Stimulated activated CD8-positive, alpha-beta memory T cell treated with anti-CD3 and anti-CD28 coated beads, Interleukin-12 subunit alpha, Interleukin-12 subunit beta, amount 100 ng/mL, for 24 hours (primary cell): ENCODE results near the gene ATP23.
A peak's percentile ranks its signal among the peaks of the same experiment; 100 is the strongest.

Source experiments
- DNase-seq: peaks from one replicate; pipeline ENCODE4 v3.0.0-alpha.2; 2020; ENCODE audit errors: extremely low read depth

The ATP23 gene

DNA sequence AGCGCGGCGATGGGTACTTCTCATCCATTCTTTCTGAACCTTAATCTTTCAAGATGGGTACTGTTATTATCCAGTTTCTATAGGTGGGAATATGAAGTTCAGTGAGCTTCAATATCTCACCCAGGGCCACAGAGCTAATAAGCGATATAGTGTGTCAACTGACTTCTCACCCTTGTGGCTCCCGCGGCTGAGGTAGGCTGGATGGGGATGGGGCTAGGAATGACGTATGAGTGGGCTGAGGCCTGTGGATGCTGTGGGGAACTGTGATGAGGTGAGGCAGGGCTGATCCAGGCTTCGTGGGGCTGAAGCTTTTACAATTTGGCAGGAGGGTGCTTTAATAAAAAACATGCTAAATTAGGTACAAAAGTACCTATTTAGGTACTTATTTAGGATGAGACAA lies 32.9 kb upstream of the ATP23 start:
- DNase-seq = no peak

DNA sequence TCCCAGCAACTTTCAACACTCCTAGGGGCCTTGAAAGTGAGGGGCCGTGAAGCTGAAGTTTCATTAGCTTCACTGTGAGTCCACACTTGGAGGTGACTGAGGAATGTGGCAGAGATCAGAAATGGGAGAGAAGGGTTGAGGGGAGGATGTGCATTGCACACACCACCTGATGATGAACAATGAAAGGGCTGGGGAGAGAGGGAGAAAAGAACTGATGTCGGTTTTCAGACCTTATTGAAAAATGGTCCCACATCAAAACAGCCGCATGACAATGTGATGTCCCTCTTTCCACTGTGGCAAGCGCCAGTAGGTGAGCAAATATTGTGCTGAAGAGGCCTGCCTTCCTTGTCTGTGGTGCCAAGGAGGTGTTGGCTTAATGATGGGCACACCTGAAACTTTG lies 32.3 kb upstream of the ATP23 start:
- DNase-seq = no peak

DNA sequence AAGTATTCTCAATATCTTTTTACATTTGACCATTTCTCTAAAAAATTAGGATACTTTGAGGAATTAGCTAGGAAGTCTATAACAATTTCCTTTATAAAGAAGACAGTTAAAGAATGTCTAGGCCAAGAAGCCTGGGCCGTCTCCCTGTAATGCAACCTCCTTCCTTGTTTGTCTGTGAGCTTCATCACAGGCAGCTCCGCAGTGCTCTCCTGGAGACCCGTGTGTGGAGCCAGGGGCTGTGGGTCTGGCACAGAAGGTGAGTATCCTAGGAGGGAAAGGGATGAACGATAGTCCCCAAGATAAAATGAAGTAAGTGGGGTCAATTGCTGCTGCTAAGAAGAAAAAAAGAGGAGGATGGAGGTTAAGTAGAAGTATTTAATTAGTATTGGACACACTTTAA lies 31.8 kb upstream of the ATP23 start:
- DNase-seq = no peak

DNA sequence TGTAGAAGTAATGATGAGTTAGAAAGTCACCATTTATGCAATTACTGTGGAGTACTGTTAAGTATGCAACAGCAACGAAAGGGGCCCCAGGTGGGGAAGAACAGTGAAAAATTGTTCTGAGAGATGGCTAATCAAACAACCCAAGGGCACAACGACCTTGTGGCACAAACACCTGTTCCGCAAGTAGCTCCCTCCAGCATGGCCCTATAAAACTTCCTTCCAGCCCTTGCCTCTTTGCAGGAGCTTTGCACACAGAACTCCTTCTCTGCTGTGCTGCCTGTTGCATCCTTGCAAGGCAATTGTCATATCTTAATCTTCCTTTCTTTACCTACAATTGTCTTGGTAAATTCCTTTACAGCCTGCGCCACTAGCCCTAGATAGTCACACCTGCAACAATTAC lies 23.2 kb upstream of the ATP23 start:
- no peak for DNase-seq

- DNase-seq = no peak
These were observed 14.3 kb upstream of the ATP23 start for GRCh38 chr12:57927086-57927485.

GRCh38 chr12:57929092-57929830 lies 12.1 kb upstream of the ATP23 start:
- no peak for DNase-seq

DNA sequence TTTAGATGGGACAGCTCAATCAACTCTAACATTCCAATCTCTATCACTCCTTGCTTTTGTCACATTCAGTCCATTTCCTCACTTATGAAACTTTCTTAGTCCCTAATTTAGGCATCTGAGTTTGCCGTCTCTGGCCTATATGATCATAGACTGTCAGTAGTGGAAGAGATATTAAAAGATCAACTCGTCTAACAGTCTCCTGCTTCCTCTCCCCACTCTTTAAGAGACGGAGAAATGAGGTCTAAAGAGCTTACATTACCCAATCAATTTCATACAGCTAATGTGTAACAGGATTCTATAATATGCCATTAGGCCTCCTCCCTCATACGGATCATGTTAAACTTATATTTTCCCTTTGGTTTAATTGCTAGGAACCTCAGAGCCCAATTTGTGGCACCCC lies 6.5 kb upstream of the ATP23 start:
- no peak for DNase-seq

GRCh38 chr12:57935331-57935730 lies 6.0 kb upstream of the ATP23 start:
- no peak for DNase-seq

DNA sequence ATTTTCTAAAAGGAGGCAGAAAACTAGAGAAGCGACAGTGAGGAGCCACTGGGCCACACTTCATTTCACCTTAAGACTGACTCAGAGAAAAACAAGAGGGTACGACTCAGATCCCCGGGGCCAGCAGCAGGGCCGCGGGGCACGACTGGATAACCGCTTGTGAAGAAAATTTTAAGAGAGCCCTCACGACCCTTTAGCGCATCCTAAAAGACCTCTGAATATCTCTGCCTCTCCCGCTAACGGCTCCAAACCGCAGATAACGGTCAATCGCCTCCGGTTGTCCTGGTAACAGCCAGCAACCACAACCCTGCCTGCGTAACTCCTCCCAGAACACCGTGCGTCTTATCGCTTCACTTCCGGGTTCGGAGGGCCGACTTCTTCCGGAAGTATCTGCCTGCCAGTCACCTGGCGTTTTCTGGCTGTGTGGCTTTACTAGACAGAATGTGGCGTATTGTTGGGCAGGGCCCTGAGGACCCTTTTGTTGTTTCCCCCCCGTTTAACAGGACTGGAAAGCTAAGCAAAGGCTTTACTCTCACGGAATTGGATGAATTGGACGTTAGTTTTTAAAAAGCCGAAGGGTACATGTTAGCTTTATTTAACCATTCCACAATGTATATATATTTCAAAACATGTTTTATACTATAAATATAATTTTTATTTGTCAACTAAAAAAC lies 5.4 kb upstream of the ATP23 start:
- DNase-seq = peak; percentile 69

GRCh38 chr12:57936513-57936883 lies 4.9 kb upstream of the ATP23 start:
- DNase-seq = no peak

DNA sequence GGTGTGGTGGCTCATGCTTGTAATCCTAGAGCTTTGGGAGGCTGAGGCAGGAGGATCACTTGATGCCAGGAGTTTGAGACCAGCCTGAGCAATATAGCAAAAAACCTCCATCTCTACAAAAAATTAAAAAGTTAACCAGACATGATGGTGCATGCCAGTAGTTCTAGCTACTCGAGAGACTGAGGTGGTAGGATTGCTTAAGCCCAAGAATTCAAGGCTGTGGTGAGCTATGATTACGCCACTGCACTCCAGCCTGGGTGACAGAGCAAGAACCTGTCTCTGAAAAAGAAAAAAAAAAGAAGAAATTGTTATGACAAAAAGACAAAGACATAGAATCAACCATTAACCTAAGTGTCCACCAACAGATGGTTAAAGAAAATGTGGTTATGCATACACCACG lies 2.1 kb upstream of the ATP23 start:
- DNase-seq = no peak

DNA sequence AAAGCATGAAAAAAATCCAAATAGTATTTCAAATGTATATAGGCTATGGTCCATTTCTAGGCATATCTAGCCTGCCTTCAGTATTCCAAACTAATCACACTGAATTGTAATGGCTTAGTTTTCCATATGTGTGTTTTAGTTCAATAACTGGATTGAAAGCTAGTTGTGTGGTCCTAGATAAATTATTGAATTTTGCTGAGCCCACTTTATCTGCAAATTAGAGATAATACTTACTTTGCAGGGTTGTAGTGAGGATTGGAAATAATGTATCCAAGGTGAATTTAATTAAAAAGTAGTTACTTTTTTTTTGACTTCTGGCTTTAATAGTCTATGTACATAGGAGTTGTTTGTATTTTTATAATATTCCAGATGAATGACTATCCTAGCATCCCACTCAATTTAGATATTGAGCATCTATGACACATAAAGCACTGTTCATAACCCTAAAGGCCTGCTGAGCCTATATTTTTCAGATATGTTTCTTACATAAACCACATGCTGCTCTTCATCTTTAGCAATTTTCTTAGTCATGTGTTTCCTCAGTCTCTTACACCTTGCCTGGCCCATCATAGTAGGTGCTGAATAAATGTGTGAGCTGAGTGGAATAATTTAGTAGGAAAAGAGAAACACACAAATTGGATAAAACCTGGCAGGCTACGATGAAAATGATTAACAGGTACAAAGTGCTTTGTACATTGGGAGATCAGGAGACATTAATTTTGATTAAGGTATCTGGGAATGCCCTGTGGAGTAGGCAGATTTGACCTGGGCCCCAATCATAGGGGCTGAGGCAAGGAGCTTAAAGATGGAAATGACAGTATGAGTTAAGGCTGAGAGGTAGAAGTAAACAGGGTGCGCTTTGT lies 1.1 kb upstream of the ATP23 start:
- DNase-seq = no peak

DNA sequence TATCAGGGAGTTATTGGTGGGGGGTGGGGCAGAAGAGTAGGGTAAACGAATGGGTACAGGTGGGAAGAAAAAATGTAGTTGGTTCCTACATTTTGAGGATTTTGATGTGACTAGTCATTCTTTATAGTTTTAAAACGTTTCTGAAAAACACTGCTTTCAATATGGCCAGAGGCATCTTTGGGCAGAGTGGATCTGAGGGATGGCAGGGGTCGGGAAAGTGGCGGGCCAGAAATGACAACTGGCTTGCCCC lies 527 bp upstream of the ATP23 start:
- no peak for DNase-seq

GRCh38 chr12:57943438-57944080 lies 2.2 kb downstream of the ATP23 start:
- DNase-seq = no peak

- no peak for DNase-seq
These were observed 3.1 kb downstream of the ATP23 start for GRCh38 chr12:57944313-57945023.

DNA sequence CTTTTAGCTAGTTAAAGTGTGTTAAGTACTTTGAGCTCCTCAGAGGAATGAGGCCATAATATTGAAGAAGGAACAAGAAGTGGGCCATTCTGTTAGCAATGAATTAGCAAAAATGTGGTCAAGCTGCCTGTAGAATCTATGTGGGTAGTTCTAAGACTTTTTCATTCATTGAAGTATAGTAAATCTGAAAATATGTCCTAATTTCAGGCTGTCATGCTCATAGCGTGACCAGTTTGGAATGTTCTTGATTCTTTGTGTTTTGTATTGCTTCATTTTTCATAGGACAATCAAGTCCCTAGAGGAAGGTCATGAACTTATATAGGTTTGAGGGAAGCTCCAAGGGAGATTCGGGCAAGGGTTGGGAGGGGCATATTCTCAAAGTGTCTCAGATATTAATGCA lies 11.4 kb downstream of the ATP23 start:
- no peak for DNase-seq

GRCh38 chr12:57954768-57955167 lies 13.4 kb downstream of the ATP23 start:
- DNase-seq = no peak

- DNase-seq = no peak
These were observed 16.8 kb downstream of the ATP23 start for GRCh38 chr12:57958061-57958657.

DNA sequence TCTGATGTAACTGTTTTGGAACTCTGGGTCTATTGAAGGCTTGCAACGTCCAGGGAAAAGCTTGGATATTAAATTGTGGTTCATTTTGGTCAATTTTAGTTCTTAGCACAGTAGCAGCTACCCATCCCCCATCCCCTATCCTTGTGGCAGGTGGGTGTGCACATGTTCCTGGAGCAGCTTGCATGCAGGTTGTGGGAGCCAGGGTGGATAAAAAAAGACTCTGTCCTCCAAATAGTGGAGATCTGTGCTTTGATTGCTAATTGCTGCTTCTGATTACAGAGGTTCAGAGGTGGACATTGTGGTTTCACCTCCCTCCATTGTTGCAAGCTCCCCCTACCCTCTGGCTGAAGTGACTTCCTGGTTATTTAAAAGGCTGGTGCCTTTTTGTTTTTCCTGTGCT lies 23.1 kb downstream of the ATP23 start:
- no peak for DNase-seq

DNA sequence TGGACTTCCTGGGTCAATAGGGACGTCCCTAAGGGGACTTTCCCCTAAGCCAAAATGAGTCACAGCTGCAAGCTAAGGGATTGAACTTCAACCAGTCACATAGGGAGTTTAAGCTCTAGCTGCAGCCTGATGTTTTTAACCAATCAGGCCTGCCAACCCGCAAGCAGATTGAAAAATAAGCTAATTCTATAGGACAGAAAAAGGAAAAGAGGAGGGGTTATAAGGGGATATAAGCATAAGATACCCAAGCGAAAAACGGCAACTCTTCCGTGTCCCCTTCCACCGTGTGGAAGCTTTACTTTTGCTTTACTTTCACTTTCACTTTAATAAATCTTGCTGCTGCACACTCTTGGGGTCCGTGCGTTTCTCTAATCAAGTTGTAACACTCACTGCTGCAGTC lies 24.4 kb downstream of the ATP23 start:
- DNase-seq = no peak

- no peak for DNase-seq
These were observed 25.2 kb downstream of the ATP23 start for GRCh38 chr12:57966536-57966935.
